ENCODE results near the gene LAT. TPM values are rescaled to one million over a fixed set of nuclear protein-coding genes. Genes with fewer than 3 reads are reported as not detected.

LAT gene
- polyA plus RNA-seq, 1 experiment: 2.6 TPM

DNA sequence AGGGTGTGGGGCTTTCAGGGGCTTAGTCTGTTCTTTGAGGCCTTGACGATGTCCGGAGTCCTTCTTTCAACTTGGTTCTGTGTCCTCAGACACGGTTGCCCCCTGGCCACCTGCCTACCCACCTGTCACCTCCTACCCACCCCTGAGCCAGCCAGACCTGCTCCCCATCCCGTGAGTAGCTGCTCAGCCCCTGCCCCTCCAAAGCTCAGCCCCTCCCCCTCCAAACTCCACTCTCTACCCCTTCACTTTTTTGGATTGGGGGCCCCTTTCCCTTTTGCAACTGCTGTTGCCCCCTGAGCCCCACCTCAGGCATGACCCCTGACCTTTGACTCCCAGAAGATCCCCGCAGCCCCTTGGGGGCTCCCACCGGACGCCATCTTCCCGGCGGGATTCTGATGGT is 1.2 kb downstream of the LAT start:
- POLR2A ChIA-PET: no interaction called here
- no peak for DNase-seq (ENCODE audit: low read depth, low spot score)
- CTCF ChIA-PET: no interaction called here

DNA sequence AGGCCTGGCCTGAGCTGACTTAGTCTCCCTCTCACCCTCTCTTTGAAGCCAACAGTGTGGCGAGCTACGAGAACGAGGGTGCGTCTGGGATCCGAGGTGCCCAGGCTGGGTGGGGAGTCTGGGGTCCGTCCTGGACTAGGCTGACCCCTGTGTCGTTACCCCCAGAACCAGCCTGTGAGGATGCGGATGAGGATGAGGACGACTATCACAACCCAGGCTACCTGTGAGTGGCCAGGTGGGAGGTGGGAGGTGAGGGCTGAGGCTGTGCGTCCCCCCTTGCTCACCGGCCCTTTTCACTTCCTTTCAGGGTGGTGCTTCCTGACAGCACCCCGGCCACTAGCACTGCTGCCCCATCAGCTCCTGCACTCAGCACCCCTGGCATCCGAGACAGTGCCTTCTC is 1.6 kb downstream of the LAT start:
- CTCF ChIA-PET: no interaction called here
- POLR2A ChIA-PET: no interaction called here
- Histone ChIP-seq H3K9me3 (ENCODE audit: control insufficient read depth, insufficient read depth, low read length) (peaks cover 18% of the 10 kb centered on the region), H3K27me3 (ENCODE audit: control insufficient read depth, insufficient read depth, low read length) (no peaks in the 10 kb centered on the region), H3K4me3 (ENCODE audit: low read depth, low read length) (no peak overlapping the region), H3K27ac (ENCODE audit: low read depth, low read length) (no peak overlapping the region)
- DNase-seq (ENCODE audit: low read depth, low spot score): no peak
- TF ChIP-seq, protein P1, sequence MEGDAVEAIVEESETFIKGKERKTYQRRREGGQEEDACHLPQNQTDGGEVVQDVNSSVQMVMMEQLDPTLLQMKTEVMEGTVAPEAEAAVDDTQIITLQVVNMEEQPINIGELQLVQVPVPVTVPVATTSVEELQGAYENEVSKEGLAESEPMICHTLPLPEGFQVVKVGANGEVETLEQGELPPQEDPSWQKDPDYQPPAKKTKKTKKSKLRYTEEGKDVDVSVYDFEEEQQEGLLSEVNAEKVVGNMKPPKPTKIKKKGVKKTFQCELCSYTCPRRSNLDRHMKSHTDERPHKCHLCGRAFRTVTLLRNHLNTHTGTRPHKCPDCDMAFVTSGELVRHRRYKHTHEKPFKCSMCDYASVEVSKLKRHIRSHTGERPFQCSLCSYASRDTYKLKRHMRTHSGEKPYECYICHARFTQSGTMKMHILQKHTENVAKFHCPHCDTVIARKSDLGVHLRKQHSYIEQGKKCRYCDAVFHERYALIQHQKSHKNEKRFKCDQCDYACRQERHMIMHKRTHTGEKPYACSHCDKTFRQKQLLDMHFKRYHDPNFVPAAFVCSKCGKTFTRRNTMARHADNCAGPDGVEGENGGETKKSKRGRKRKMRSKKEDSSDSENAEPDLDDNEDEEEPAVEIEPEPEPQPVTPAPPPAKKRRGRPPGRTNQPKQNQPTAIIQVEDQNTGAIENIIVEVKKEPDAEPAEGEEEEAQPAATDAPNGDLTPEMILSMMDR (IDR thresholded peaks at IDR 0.05; ENCODE audit: low read depth, low read length): no peak

More for the DNA sequence above, 1.2 kb downstream of the LAT start:
- TF ChIP-seq, protein P1 (IDR thresholded peaks at IDR 0.05; ENCODE audit: low read depth, low read length): no peak
- H3K4me3 ChIP-seq (ENCODE audit: low read depth, low read length): no peak overlapping the region
- no peaks in the 10 kb centered on the region for H3K27me3 ChIP-seq (ENCODE audit: control insufficient read depth, insufficient read depth, low read length)
- no peak overlapping the region for H3K27ac ChIP-seq (ENCODE audit: low read depth, low read length)
- peaks cover 21% of the 10 kb centered on the region for H3K9me3 ChIP-seq (ENCODE audit: control insufficient read depth, insufficient read depth, low read length)

DNA sequence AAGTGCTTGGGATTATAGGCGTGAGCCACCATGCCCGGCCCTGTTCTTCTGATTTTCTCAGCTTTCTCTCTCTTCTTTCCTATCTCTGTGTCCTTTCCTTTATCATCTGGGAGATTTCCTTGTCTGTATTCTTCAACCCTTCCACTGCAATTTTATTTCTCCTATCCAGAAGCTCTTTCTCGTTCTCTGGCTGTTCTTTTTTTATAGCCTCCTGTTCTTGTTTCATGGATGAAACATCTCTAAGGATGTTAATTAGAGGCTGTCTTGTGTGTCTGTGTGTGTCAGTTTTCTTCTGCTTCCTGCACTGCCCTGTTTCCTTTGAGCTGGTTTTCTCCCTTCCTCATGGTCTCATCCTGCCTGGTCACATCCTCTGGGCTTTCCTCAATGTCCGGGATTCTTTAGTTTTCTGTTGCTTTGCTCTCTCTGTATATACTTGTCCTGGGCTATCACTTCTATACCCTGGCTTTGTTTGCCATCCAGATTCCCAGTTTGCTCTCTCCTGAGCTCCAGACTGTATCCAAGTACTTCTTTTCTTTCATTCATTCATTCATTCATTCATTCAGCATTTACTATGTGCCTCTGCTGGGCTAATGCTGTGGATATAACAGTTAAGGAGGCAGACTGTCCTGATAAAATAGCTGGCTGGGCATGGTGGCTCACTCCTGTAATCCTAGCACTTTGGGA is 2.5 kb downstream of the LAT start:
- no peak for DNase-seq (ENCODE audit: low read depth, low spot score)
- CTCF ChIA-PET: interaction anchor here (1.1 kb wide), 1 partner anchor 12 kb away, joined by 4 read pairs; no protein-coding TSS in a partner anchor
- Histone ChIP-seq H3K9me3 (ENCODE audit: control insufficient read depth, insufficient read depth, low read length) (peaks cover 14% of the 10 kb centered on the region), H3K4me3 (ENCODE audit: low read depth, low read length) (no peak overlapping the region), H3K27ac (ENCODE audit: low read depth, low read length) (no peak overlapping the region), H3K27me3 (ENCODE audit: control insufficient read depth, insufficient read depth, low read length) (no peaks in the 10 kb centered on the region)
- TF ChIP-seq, protein P1 (IDR thresholded peaks at IDR 0.05; ENCODE audit: low read depth, low read length): no peak
- POLR2A ChIA-PET: no interaction called here

DNA sequence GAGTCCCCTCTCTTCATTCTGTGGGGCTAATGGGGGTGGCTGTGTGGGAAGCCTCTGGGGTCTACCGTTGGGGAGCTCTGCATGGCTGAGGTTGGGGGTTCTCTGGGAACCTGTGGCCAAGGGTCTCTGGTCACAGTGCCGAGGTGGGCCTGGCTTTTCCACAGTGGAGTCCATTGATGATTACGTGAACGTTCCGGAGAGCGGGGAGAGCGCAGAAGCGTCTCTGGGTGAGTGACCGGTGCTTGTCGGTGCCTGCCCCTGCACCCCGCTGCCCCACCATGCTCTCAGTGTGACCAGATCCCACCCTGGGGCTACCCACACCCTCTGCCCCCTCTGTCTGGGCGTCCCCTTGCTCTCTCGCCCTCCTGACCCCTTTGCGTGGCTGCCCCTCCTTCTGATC is 4.5 kb downstream of the LAT start:
- Histone ChIP-seq H3K27me3 (ENCODE audit: control insufficient read depth, insufficient read depth, low read length) (no peaks in the 10 kb centered on the region), H3K4me3 (ENCODE audit: low read depth, low read length) (no peak overlapping the region), H3K27ac (ENCODE audit: low read depth, low read length) (no peak overlapping the region), H3K9me3 (ENCODE audit: control insufficient read depth, insufficient read depth, low read length) (peaks cover 14% of the 10 kb centered on the region)
- TF ChIP-seq, protein P1 (IDR thresholded peaks at IDR 0.05; ENCODE audit: low read depth, low read length): no peak
- no peak for DNase-seq (ENCODE audit: low read depth, low spot score)
- POLR2A ChIA-PET: no interaction called here
- CTCF ChIA-PET: no interaction called here

DNA sequence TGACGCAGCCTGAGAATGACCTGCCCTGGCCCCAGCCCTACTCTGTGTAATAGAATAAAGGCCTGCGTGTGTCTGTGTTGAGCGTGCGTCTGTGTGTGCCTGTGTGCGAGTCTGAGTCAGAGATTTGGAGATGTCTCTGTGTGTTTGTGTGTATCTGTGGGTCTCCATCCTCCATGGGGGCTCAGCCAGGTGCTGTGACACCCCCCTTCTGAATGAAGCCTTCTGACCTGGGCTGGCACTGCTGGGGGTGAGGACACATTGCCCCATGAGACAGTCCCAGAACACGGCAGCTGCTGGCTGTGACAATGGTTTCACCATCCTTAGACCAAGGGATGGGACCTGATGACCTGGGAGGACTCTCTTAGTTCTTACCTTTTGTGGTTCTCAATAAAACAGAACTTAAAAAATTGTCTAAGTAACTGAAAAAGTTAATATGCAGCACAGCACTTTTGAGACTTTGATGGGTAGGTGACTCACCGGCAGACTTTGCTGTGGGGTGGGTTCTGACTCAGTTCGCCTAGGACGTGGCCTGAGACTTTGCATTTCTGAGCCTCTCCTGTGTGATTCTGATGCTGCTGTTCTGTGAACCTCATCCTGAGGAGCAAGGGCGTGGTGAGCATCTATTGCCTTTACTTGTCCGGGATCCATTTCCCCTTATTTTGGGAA is 5.7 kb downstream of the LAT start:
- DNase-seq (ENCODE audit: low read depth, low spot score): no peak
- Histone ChIP-seq H3K4me3 (ENCODE audit: low read depth, low read length) (no peak overlapping the region), H3K9me3 (ENCODE audit: control insufficient read depth, insufficient read depth, low read length) (peaks cover 14% of the 10 kb centered on the region), H3K27me3 (ENCODE audit: control insufficient read depth, insufficient read depth, low read length) (no peaks in the 10 kb centered on the region), H3K27ac (ENCODE audit: low read depth, low read length) (no peak overlapping the region)
- TF ChIP-seq, protein P1 (IDR thresholded peaks at IDR 0.05; ENCODE audit: low read depth, low read length): no peak
- ChIA-PET POLR2A (no interaction called here), CTCF (no interaction called here)

Data from AG04450 (cell line).